ENCODE data around the gene TLE1.

TLE1 gene

DNA sequence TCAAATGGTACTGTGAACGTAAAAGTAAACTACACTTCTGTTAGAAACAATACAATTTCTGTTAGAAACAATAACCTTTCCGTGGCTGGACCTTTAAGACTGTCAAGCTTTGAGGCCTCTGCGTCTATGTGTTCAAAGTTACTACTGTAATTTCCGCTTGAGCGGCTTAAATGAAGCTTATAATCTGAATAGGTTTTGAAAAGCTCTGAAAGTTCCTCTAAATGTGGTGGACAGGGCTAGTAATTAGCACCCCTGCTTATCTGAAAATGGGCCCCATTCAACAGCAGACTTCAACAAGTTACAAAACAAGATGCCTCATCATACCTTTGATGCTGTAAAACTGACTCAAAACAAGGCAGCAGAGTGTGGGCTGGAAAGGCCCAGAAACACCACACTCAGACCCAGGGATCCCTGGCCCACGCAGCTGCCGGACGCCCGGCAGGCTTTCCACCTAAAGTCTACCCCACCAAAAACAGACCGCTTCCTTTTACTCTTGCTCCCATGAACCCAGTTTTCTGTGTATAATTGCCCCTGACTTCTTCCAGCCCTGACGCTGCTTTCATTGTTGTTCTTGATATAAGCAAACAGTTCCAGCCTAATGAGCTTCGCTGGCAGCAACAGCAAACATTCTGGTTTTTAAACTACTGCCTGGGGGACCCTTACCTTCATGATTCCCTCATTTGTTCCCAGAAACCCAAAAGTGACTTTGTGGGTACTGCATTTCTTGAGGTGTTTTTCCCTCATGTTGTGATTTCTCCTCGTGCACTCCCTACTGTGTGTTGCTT, 66.7 kb downstream of the TLE1 start:
- no peak overlapping the region for H3K4me3 Mint-ChIP-seq
- H3K36me3 Mint-ChIP-seq (ENCODE audit: insufficient read depth) = no peaks in the 10 kb centered on the region
- H3K4me1 Mint-ChIP-seq = no peaks in the 10 kb centered on the region
- H3K9me3 Mint-ChIP-seq = peaks cover 5% of the 10 kb centered on the region
- ATAC-seq (replicated peaks; ENCODE audit: extremely low read depth, poor library complexity, severe bottlenecking) = no peak
- H3K27me3 Mint-ChIP-seq = no peaks in the 10 kb centered on the region
- DNase-seq (ENCODE audit: low spot score in 2 of 2) = no peak
- H3K27ac Mint-ChIP-seq (ENCODE audit: low read depth) = no peak overlapping the region

DNA sequence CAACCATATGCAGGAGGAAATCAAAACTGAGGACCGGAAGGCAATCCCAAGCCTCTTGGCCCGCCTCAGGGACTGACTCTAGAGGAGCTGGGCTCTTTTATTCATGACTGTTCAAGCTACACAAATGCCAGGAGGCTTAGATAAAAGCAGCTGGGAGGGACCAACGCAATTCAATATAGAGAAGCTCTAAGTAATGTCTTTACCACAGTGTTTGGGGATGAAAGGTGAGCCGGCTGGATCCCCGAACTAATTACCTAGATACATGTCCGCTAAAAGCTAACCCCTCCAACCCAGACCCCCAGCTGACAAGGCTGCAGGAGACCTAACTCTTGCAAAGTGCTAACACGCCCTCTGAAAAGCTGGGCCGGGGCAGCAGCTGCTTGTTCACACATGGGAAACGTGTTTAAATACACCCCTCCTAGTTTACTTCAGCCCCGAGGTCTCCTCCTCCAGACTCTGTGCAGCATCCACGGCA, 67.5 kb downstream of the TLE1 start:
- Mint-ChIP-seq H3K36me3 (ENCODE audit: insufficient read depth) (no peaks in the 10 kb centered on the region), H3K27me3 (no peaks in the 10 kb centered on the region), H3K4me1 (no peaks in the 10 kb centered on the region), H3K4me3 (no peak overlapping the region), H3K27ac (ENCODE audit: low read depth) (no peak overlapping the region), H3K9me3 (peaks cover 5% of the 10 kb centered on the region)
- DNase-seq (ENCODE audit: low spot score in 2 of 2) = no peak
- no peak for ATAC-seq (replicated peaks; ENCODE audit: extremely low read depth, poor library complexity, severe bottlenecking)

DNA sequence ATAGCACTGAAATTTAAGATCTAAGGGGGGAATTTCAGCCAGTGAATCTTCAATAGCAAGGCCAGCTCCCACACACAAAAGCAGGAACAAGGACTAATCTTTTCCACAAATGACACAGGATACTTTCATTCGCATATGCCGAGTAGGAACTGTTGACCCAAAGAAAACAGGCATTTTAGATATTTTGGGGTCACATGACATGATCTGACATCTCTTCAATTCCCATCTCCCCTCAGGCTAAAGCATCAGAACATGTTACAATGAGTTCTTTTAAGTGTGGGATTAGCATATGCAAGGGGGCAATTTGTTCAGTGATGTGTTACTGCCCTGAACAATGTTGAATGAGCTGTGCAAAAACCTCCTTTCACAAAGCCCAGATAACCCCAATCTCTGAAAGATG, 68.2 kb downstream of the TLE1 start:
- Mint-ChIP-seq H3K36me3 (ENCODE audit: insufficient read depth) (no peaks in the 10 kb centered on the region), H3K27ac (ENCODE audit: low read depth) (no peak overlapping the region), H3K4me3 (no peak overlapping the region), H3K4me1 (no peaks in the 10 kb centered on the region), H3K27me3 (no peaks in the 10 kb centered on the region), H3K9me3 (peaks cover 5% of the 10 kb centered on the region)
- ATAC-seq (replicated peaks; ENCODE audit: extremely low read depth, poor library complexity, severe bottlenecking) (no peak), DNase-seq (ENCODE audit: low spot score in 2 of 2) (no peak)

DNA sequence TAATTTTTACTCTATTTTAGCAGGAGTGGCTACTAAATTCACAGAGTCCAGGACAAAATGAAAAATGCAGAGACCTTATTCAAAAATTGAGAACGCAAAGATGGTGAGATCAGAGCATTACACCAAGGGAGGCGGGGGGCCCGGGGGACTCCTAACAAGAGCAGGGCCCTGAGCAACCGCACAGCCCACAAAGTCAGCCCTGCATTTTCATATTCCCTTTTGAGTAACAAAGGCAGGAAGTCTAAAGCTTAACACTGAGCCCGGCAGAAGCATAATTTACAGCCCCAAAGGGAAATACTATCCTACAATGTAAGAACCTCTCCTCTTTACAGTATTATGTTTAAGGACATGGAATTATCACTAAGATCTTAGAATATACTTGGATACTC, 69.4 kb downstream of the TLE1 start:
- H3K9me3 Mint-ChIP-seq = peaks cover 5% of the 10 kb centered on the region
- no peak overlapping the region for H3K4me3 Mint-ChIP-seq
- no peaks in the 10 kb centered on the region for H3K36me3 Mint-ChIP-seq (ENCODE audit: insufficient read depth)
- ATAC-seq (replicated peaks; ENCODE audit: extremely low read depth, poor library complexity, severe bottlenecking) (no peak), DNase-seq (ENCODE audit: low spot score in 2 of 2) (no peak)
- H3K27ac Mint-ChIP-seq (ENCODE audit: low read depth) = no peak overlapping the region
- no peaks in the 10 kb centered on the region for H3K27me3 Mint-ChIP-seq
- no peaks in the 10 kb centered on the region for H3K4me1 Mint-ChIP-seq

- Mint-ChIP-seq H3K9me3 (peaks cover 5% of the 10 kb centered on the region), H3K36me3 (ENCODE audit: insufficient read depth) (no peaks in the 10 kb centered on the region), H3K4me3 (no peak overlapping the region), H3K27ac (ENCODE audit: low read depth) (no peak overlapping the region), H3K27me3 (no peaks in the 10 kb centered on the region), H3K4me1 (no peaks in the 10 kb centered on the region)
- ATAC-seq (replicated peaks; ENCODE audit: extremely low read depth, poor library complexity, severe bottlenecking) = no peak
- DNase-seq (ENCODE audit: low spot score in 2 of 2) = no peak
Measured at GRCh38 chr9:81619353-81620001, 69.9 kb downstream of the TLE1 start.

DNA sequence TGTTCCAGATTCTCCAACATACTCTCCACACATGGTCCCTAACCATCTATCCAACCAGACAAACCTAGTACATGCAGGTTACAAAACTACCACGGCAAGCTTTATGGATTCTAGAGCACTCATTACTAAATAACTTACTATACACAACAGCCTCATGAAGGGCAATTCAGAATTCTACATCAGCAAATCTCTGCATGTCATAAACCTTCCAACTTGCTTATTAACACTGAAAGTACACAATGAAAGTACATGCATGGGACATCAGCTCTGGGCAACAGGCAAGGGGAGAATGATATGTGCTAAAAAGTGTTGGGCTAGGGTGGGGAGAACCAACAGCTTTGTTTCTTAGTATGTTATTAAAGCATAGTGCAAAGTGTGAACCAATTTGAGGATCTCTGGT, 70.4 kb downstream of the TLE1 start:
- H3K27me3 Mint-ChIP-seq = no peaks in the 10 kb centered on the region
- ATAC-seq (replicated peaks; ENCODE audit: extremely low read depth, poor library complexity, severe bottlenecking) = no peak
- no peak overlapping the region for H3K27ac Mint-ChIP-seq (ENCODE audit: low read depth)
- H3K4me1 Mint-ChIP-seq = no peaks in the 10 kb centered on the region
- no peak for DNase-seq (ENCODE audit: low spot score in 2 of 2)
- H3K9me3 Mint-ChIP-seq = peaks cover 5% of the 10 kb centered on the region
- H3K36me3 Mint-ChIP-seq (ENCODE audit: insufficient read depth) = no peaks in the 10 kb centered on the region
- H3K4me3 Mint-ChIP-seq = no peak overlapping the region

GRCh38 chr9:81616141-81616540, 73.2 kb downstream of the TLE1 start:
- Mint-ChIP-seq H3K36me3 (ENCODE audit: insufficient read depth) (no peaks in the 10 kb centered on the region), H3K27ac (ENCODE audit: low read depth) (no peak overlapping the region), H3K4me1 (no peaks in the 10 kb centered on the region), H3K27me3 (no peaks in the 10 kb centered on the region), H3K4me3 (no peak overlapping the region), H3K9me3 (no peaks in the 10 kb centered on the region)
- no peak for ATAC-seq (replicated peaks; ENCODE audit: extremely low read depth, poor library complexity, severe bottlenecking)
- no peak for DNase-seq (ENCODE audit: low spot score in 2 of 2)

GRCh38 chr9:81614335-81614734, 75.0 kb downstream of the TLE1 start:
- no peak overlapping the region for H3K4me3 Mint-ChIP-seq
- ATAC-seq (replicated peaks; ENCODE audit: extremely low read depth, poor library complexity, severe bottlenecking) (no peak), DNase-seq (ENCODE audit: low spot score in 2 of 2) (no peak)
- no peaks in the 10 kb centered on the region for H3K4me1 Mint-ChIP-seq
- H3K9me3 Mint-ChIP-seq = peaks cover 5% of the 10 kb centered on the region
- no peaks in the 10 kb centered on the region for H3K36me3 Mint-ChIP-seq (ENCODE audit: insufficient read depth)
- no peak overlapping the region for H3K27ac Mint-ChIP-seq (ENCODE audit: low read depth)
- no peaks in the 10 kb centered on the region for H3K27me3 Mint-ChIP-seq

- Mint-ChIP-seq H3K4me3 (no peak overlapping the region), H3K4me1 (no peaks in the 10 kb centered on the region), H3K9me3 (peaks cover 5% of the 10 kb centered on the region), H3K27ac (ENCODE audit: low read depth) (no peak overlapping the region), H3K36me3 (ENCODE audit: insufficient read depth) (no peaks in the 10 kb centered on the region), H3K27me3 (no peaks in the 10 kb centered on the region)
- no peak for DNase-seq (ENCODE audit: low spot score in 2 of 2)
- ATAC-seq (replicated peaks; ENCODE audit: extremely low read depth, poor library complexity, severe bottlenecking) = no peak
Measured at GRCh38 chr9:81613002-81613812, 76.1 kb downstream of the TLE1 start.

DNA sequence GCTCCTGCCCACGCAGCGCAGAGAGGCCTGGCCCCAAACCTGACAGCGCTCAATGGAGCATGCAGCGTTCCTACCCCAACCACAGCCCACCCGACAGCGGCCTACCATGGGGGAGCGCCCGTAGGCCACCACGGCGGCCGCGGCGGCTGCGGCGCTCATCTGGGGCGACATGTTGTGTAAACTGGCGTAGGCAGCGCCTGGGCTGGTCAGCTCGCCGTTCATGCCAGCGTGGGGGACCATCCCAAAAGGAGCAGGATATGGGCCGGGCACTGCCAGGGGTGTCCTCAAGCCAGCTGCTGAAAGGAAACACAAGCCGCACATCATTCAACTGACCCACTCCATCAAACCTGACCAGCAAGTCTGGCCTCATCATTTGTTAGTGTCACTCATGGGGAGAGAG, 77.7 kb downstream of the TLE1 start:
- no peak for ATAC-seq (replicated peaks; ENCODE audit: extremely low read depth, poor library complexity, severe bottlenecking)
- Mint-ChIP-seq H3K9me3 (peaks cover 15% of the 10 kb centered on the region), H3K4me1 (no peaks in the 10 kb centered on the region), H3K27ac (ENCODE audit: low read depth) (no peak overlapping the region), H3K27me3 (no peaks in the 10 kb centered on the region), H3K4me3 (no peak overlapping the region), H3K36me3 (ENCODE audit: insufficient read depth) (peaks cover 1% of the 10 kb centered on the region)
- no peak for DNase-seq (ENCODE audit: low spot score in 2 of 2)

DNA sequence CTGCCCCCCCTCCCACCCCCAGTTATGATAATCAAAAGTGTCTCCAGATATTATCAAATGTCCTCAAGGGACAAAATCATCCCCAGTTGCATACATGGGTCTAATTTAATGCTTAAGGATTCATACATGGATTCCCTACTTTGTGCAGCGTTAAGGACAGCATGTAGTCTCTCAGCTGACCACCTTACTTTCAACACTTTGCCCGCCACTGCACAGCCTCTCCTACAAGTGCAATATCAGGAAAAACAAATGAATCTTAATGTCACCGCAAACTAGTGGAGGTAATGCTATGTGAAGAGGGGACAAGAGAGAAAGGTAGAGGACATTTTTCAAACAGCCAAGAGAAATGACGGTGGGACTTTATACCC, 78.6 kb downstream of the TLE1 start:
- Mint-ChIP-seq H3K36me3 (ENCODE audit: insufficient read depth) (peaks cover 1% of the 10 kb centered on the region), H3K9me3 (peaks cover 17% of the 10 kb centered on the region), H3K4me3 (no peak overlapping the region), H3K27ac (ENCODE audit: low read depth) (no peak overlapping the region), H3K27me3 (no peaks in the 10 kb centered on the region), H3K4me1 (no peaks in the 10 kb centered on the region)
- ATAC-seq (replicated peaks; ENCODE audit: extremely low read depth, poor library complexity, severe bottlenecking) (no peak), DNase-seq (ENCODE audit: low spot score in 2 of 2) (no peak)

DNA sequence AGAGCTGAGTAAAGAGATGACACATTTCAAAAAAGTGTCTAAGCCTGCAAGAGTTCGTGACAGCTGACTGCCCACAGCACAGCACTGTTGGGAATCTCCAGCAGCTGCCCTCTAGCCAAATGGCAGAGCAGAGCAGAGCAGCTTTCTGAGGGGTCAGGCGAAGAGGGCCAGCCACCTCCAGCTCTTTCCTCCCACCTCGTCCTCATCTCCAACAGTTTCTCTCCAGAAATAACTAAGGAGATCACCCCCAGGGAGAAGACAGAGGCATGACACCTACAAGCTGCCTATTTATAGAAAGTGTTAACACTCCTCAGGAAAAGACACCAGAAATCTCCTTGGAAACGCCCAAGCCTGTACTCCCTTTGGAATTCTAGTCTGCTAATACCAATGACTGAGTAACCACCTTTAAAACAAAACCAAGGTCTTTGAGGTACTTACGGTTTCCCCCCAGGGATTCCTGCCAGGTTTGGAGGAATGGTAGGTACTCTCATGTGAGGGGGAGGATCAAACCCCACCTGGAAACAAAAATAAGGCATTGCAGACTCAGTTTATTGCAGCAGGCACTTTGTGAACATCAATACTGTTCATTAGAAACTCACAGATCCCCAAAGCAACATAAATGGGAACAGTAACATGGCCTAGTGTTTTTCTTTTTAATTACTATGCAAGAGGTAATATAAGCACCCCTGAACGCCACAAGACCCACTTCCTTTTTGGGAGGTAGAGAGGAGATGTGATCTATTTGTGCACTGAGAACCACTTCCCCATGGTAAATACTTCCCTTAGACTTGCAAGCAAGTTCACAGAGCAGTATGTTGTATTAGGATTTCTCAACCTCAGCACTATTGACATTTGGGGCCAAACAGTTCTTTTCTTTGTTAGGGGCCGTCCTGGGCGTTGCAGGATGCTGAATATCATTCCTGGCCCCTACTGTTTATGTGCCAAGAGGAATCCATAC, 79.3 kb downstream of the TLE1 start:
- peaks cover 19% of the 10 kb centered on the region for H3K9me3 Mint-ChIP-seq
- no peak overlapping the region for H3K27ac Mint-ChIP-seq (ENCODE audit: low read depth)
- ATAC-seq (replicated peaks; ENCODE audit: extremely low read depth, poor library complexity, severe bottlenecking) (peak; percentile 60), DNase-seq (ENCODE audit: low spot score in 2 of 2) (no peak)
- H3K27me3 Mint-ChIP-seq = no peaks in the 10 kb centered on the region
- H3K36me3 Mint-ChIP-seq (ENCODE audit: insufficient read depth) = peaks cover 1% of the 10 kb centered on the region
- no peak overlapping the region for H3K4me3 Mint-ChIP-seq
- no peaks in the 10 kb centered on the region for H3K4me1 Mint-ChIP-seq

Data from central memory CD8-positive, alpha-beta T cell (primary cell).